GM10847 (cell line): ENCODE results near the gene MBNL1.

ENCODE experiments used
- POLR2A ChIP-seq: IDR thresholded peaks from 2 replicates; pipeline ENCODE4 v1.6.1; 2011; ENCODE audit not compliant: insufficient read length; ENCODE audit errors: extremely low read depth

The MBNL1 gene

GRCh38 chr3:152261329-152261728 is 7.4 kb upstream of the MBNL1 start:
- no peak for TF ChIP-seq POLR2A

GRCh38 chr3:152263711-152264110 is 5.0 kb upstream of the MBNL1 start:
- no peak for TF ChIP-seq POLR2A

GRCh38 chr3:152264378-152264777 is 4.4 kb upstream of the MBNL1 start:
- no peak for TF ChIP-seq POLR2A

GRCh38 chr3:152266221-152266995 is 2.3 kb upstream of the MBNL1 start:
- TF ChIP-seq POLR2A: no peak

GRCh38 chr3:152267831-152268554 is 736 bp upstream of the MBNL1 start:
- no peak for TF ChIP-seq POLR2A

- peak; percentile 4 for TF ChIP-seq POLR2A
Measured at GRCh38 chr3:152269056-152269830, 514 bp downstream of the MBNL1 start.

GRCh38 chr3:152269831-152270734 is 1.4 kb downstream of the MBNL1 start:
- no peak for TF ChIP-seq POLR2A

GRCh38 chr3:152270937-152271336 is 2.2 kb downstream of the MBNL1 start:
- TF ChIP-seq POLR2A: no peak

GRCh38 chr3:152271501-152272236 is 2.9 kb downstream of the MBNL1 start:
- no peak for TF ChIP-seq POLR2A

- no peak for TF ChIP-seq POLR2A
Measured at GRCh38 chr3:152272771-152273242, 4.1 kb downstream of the MBNL1 start.

GRCh38 chr3:152276681-152277080 is 8.0 kb downstream of the MBNL1 start:
- TF ChIP-seq POLR2A: no peak

- no peak for TF ChIP-seq POLR2A
Measured at GRCh38 chr3:152277198-152277597, 8.5 kb downstream of the MBNL1 start.

- TF ChIP-seq POLR2A: no peak
Measured at GRCh38 chr3:152278756-152279427, 10.2 kb downstream of the MBNL1 start.
